Mesenchymal stem cell (in vitro differentiated cells and primary cell): ENCODE measurements around the gene IL11.

ENCODE experiments used
- DNase-seq: peaks from one replicate; pipeline ENCODE4 v3.0.0-alpha.2; 2013
- H2AFZ ChIP-seq: one replicate; pipeline ENCODE4 v1.6.1; 2013; ENCODE audit warnings: low read depth, mild to moderate bottlenecking, control low read depth, inconsistent platforms, low read length, moderate library complexity
- H2AK5ac ChIP-seq: 2 replicates; pipeline ENCODE4 v1.6.1; 2013; ENCODE audit warnings: low read length, moderate library complexity, mild to moderate bottlenecking, inconsistent platforms; ENCODE audit not compliant: severe bottlenecking
- H2BK120ac ChIP-seq: one replicate; pipeline ENCODE4 v1.6.1; 2013; ENCODE audit warnings: low read depth, mild to moderate bottlenecking, inconsistent platforms, low read length, moderate library complexity
- H2BK12ac ChIP-seq, 2 experiments: one replicate each; pipeline ENCODE4 v1.6.1; 2013; ENCODE audit warnings: inconsistent platforms in 2 of 2, low read length in 2 of 2, mild to moderate bottlenecking in 2 of 2, moderate library complexity in 2 of 2, control low read depth in 1 of 2
- H2BK15ac ChIP-seq: one replicate; pipeline ENCODE4 v1.6.1; 2013; ENCODE audit warnings: mild to moderate bottlenecking, low read depth, inconsistent platforms; ENCODE audit not compliant: poor library complexity, severe bottlenecking
- H2BK5ac ChIP-seq: 2 replicates; pipeline ENCODE4 v1.6.1; 2013; ENCODE audit warnings: low read depth, mild to moderate bottlenecking, low read length, control low read depth, inconsistent platforms; ENCODE audit not compliant: poor library complexity, severe bottlenecking
- H3K14ac ChIP-seq, 2 experiments: one replicate each; pipeline ENCODE4 v1.6.1; 2013; ENCODE audit warnings: inconsistent platforms in 2 of 2, low read length in 2 of 2, control low read depth in 1 of 2, mild to moderate bottlenecking in 1 of 2, moderate library complexity in 1 of 2
- H3K18ac ChIP-seq, 2 experiments: one replicate each; pipeline ENCODE4 v1.6.1; 2013; ENCODE audit warnings: inconsistent platforms in 2 of 2, low read length in 2 of 2, control low read depth in 1 of 2, low read depth in 1 of 2, mild to moderate bottlenecking in 1 of 2
- H3K23ac ChIP-seq, 2 experiments: one replicate each; pipeline ENCODE4 v1.6.1; 2013; ENCODE audit warnings: inconsistent platforms in 2 of 2, low read length in 2 of 2, mild to moderate bottlenecking in 2 of 2, moderate library complexity in 2 of 2, control low read depth in 1 of 2
- H3K27ac ChIP-seq: 2 replicates; pipeline ENCODE4 v1.5.1; 2013; ENCODE audit warnings: mild to moderate bottlenecking, moderate library complexity, low read length, control low read depth, inconsistent platforms; ENCODE audit not compliant: poor library complexity, severe bottlenecking
- H3K27me3 ChIP-seq, 2 experiments: 2 replicates each; pipeline versions ENCODE4 v1.6.1 to v1.7.0; 2013; ENCODE audit warnings: low read length in 2 of 2, mild to moderate bottlenecking in 2 of 2, moderate library complexity in 2 of 2, control low read depth in 1 of 2, inconsistent platforms in 1 of 2; ENCODE audit not compliant: control insufficient read depth in 1 of 2, insufficient read depth in 1 of 2
- H3K36me3 ChIP-seq, 2 experiments: 2 replicates each; pipeline versions ENCODE4 v1.6.1 to v1.7.0; 2013; ENCODE audit warnings: low read length in 2 of 2, control low read depth in 1 of 2, inconsistent platforms in 1 of 2, low read depth in 1 of 2, mild to moderate bottlenecking in 1 of 2; ENCODE audit not compliant: insufficient read depth in 2 of 2, control insufficient read depth in 1 of 2
- H3K4ac ChIP-seq, 2 experiments: one replicate each; pipeline ENCODE4 v1.6.1; 2013; ENCODE audit warnings: inconsistent platforms in 2 of 2, low read length in 2 of 2, mild to moderate bottlenecking in 2 of 2, moderate library complexity in 2 of 2, control low read depth in 1 of 2, low read depth in 1 of 2
- H3K4me1 ChIP-seq: 2 replicates; pipeline ENCODE4 v1.6.1; 2013; ENCODE audit warnings: low read depth, low read length, control low read depth; ENCODE audit not compliant: control insufficient read depth, insufficient read depth
- H3K4me2 ChIP-seq: 2 replicates; pipeline ENCODE4 v1.6.1; 2013; ENCODE audit warnings: low read length, mild to moderate bottlenecking, inconsistent platforms; ENCODE audit not compliant: poor library complexity, severe bottlenecking
- H3K4me3 ChIP-seq, 2 experiments: 2 replicates each; pipeline versions ENCODE4 v1.5.1 to v1.7.0; 2013; ENCODE audit warnings: low read length in 2 of 2, mild to moderate bottlenecking in 2 of 2, control low read depth in 1 of 2, low read depth in 1 of 2; ENCODE audit not compliant: insufficient read depth in 1 of 2
- H3K79me1 ChIP-seq: replicated peaks from 2 replicates; pipeline ENCODE4 v1.6.1; 2013; ENCODE audit warnings: mild to moderate bottlenecking, control low read depth, low read length, inconsistent platforms; ENCODE audit not compliant: poor library complexity, severe bottlenecking
- H3K9ac ChIP-seq: 2 replicates; pipeline ENCODE4 v1.7.0; 2013; ENCODE audit warnings: mild to moderate bottlenecking, low read length, moderate library complexity
- H3K9me3 ChIP-seq: 2 replicates; pipeline ENCODE4 v1.7.0; 2013; ENCODE audit warnings: mild to moderate bottlenecking, low read length; ENCODE audit not compliant: control insufficient read depth
- H4K8ac ChIP-seq: one replicate; pipeline ENCODE4 v1.6.1; 2013; ENCODE audit warnings: inconsistent platforms, mild to moderate bottlenecking, low read length, moderate library complexity
- H4K91ac ChIP-seq: one replicate; pipeline ENCODE4 v1.6.1; 2013; ENCODE audit warnings: mild to moderate bottlenecking, low read length, inconsistent platforms
- WGBS: methylation state at CpG from one replicate; pipeline ENCODE4 v1.1.7; 2013; ENCODE audit warnings: mixed read lengths; 5-methylcytosine and 5-hydroxymethylcytosine counted together

Gene IL11

DNA sequence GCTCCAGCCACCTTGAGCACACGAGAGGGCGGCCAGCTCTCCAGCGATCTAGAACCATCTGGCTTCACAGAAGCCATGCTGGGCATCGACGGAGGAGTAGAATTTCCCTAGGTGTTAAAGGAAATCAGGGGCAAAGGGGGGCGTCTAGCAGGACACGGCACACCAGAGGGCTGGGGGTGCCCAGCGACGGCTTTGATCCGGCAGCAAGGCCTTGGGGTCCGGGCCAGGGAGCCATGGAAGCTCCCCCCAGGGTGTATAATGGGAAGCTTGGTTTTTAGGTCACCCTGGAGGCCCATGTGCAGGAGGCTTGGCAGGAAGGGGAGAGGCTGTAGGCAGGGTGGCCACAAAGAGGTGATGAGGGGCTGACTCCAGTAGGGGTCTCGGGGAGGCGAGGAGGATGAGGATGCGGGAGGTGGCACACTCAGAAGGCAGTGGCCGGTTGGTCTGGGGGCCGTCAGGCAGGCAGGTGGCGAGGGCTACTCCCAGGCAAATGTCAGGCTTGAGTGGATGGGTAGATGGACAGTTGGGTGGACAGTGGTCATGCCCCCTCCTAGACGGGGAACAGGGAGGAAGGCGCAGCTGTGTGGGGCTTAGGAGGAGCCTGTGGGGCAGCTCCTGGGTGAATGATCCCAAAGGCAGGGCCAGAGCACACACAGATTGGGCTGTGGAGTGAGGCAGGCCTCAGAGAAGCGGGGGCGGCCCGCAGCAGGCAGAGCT lies 25.0 kb downstream of the IL11 start:
- DNase-seq = no peak
- H2AFZ ChIP-seq = no peak overlapping the region
- WGBS = 91% methylated on average over 22 of the region's 22 CpGs

GRCh38 chr19:55344444-55344843 lies 25.8 kb downstream of the IL11 start:
- no peaks in the 10 kb centered on the region for H3K27me3 ChIP-seq
- H2BK12ac ChIP-seq = no peak overlapping the region
- H2BK15ac ChIP-seq = no peak overlapping the region
- H2BK120ac ChIP-seq = no peak overlapping the region
- H3K9me3 ChIP-seq = no peaks in the 10 kb centered on the region
- H3K4me2 ChIP-seq = no peak overlapping the region
- no peak overlapping the region for H4K91ac ChIP-seq
- peak overlapping the region; percentile 35 for H4K8ac ChIP-seq
- H3K4ac ChIP-seq = no peak overlapping the region
- no peak overlapping the region for H3K4me3 ChIP-seq
- 92% methylated on average over 9 of the region's 9 CpGs for WGBS
- peaks cover 14% of the 10 kb centered on the region for H3K79me1 ChIP-seq
- H3K9ac ChIP-seq = no peak overlapping the region
- no peak overlapping the region for H3K23ac ChIP-seq
- no peak overlapping the region for H2AK5ac ChIP-seq
- no peak for DNase-seq
- H2AFZ ChIP-seq = no peak overlapping the region
- H3K4me1 ChIP-seq = peaks cover 48% of the 10 kb centered on the region
- no peak overlapping the region for H3K18ac ChIP-seq
- no peak overlapping the region for H3K14ac ChIP-seq
- no peak overlapping the region for H3K27ac ChIP-seq
- H3K36me3 ChIP-seq = peaks cover 16 to 66% of the 10 kb centered on the region in 2 experiments
- no peak overlapping the region for H2BK5ac ChIP-seq

More for the DNA sequence above, 25.0 kb downstream of the IL11 start:
- Histone ChIP-seq H3K79me1 (peaks cover 12% of the 10 kb centered on the region), H3K9ac (peak overlapping the region; percentile 38), H3K4me1 (peaks cover 46% of the 10 kb centered on the region), H2BK15ac (no peak overlapping the region), H3K4me3 (no peak overlapping the region), H3K9me3 (no peaks in the 10 kb centered on the region), H4K8ac (peak overlapping the region; percentile 15), H3K23ac (no peak overlapping the region), H3K14ac (no peak overlapping the region), H3K27ac (no peak overlapping the region), H3K27me3 (peaks cover 0 to 2% of the 10 kb centered on the region in 2 experiments), H3K36me3 (peaks cover 16 to 66% of the 10 kb centered on the region in 2 experiments), H4K91ac (peak overlapping the region; percentile 40), H2BK12ac (no peak overlapping the region), H3K18ac (no peak overlapping the region), H2AK5ac (no peak overlapping the region), H3K4ac (no peak overlapping the region), H2BK120ac (no peak overlapping the region), H2BK5ac (no peak overlapping the region), H3K4me2 (no peak overlapping the region)

GRCh38 chr19:55341595-55342531 lies 28.4 kb downstream of the IL11 start:
- H3K9ac ChIP-seq = no peak overlapping the region
- H3K4me1 ChIP-seq = peaks cover 47% of the 10 kb centered on the region
- H3K27ac ChIP-seq = no peak overlapping the region
- no peak overlapping the region for H3K4ac ChIP-seq
- no peaks in the 10 kb centered on the region for H3K9me3 ChIP-seq
- no peak overlapping the region for H2BK120ac ChIP-seq
- no peak overlapping the region for H3K23ac ChIP-seq
- peak overlapping the region in 1 of 2 experiments; percentile 68 for H3K4me3 ChIP-seq
- DNase-seq = peak; percentile 30
- no peak overlapping the region for H2BK12ac ChIP-seq
- peaks cover 14% of the 10 kb centered on the region for H3K79me1 ChIP-seq
- no peak overlapping the region for H4K8ac ChIP-seq
- peaks cover 0 to 5% of the 10 kb centered on the region in 2 experiments for H3K27me3 ChIP-seq
- peak overlapping the region; percentile 36 for H3K4me2 ChIP-seq
- no peak overlapping the region for H3K14ac ChIP-seq
- no peak overlapping the region for H2AFZ ChIP-seq
- no peak overlapping the region for H3K18ac ChIP-seq
- no peak overlapping the region for H2BK5ac ChIP-seq
- H2AK5ac ChIP-seq = no peak overlapping the region
- peak overlapping the region; percentile 58 for H4K91ac ChIP-seq
- WGBS = 92% methylated on average over 48 of the region's 50 CpGs
- peaks cover 16 to 52% of the 10 kb centered on the region in 2 experiments for H3K36me3 ChIP-seq
- H2BK15ac ChIP-seq = peak overlapping the region; percentile 41

DNA sequence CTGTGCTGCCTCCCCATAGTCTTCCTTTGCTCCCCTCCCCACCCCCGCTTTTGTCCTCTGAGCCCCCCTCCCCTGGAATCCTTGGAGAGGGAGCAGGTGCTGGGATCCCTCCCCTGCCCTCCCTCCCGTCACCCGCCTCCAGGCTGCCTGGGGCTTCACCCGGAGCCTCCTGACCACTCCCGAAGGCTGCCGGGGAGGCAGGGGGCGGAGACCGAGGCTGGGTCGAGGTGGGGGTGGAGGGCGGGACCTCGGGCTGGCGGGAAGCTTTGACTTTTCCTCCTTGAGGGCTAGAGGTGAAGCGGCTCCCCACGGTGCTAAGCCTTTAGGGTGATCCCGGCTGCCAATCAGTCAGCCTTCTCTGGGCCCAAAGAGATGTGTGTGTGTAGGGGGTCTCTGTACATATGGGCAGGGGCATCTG lies 29.1 kb downstream of the IL11 start:
- no peak overlapping the region for H3K27ac ChIP-seq
- peaks cover 47% of the 10 kb centered on the region for H3K4me1 ChIP-seq
- H3K4me3 ChIP-seq = peak overlapping the region in 1 of 2 experiments; percentile 93
- H3K79me1 ChIP-seq = peaks cover 14% of the 10 kb centered on the region
- H3K9ac ChIP-seq = peak overlapping the region; percentile 93
- DNase-seq = peak; percentile 65
- no peak overlapping the region for H3K23ac ChIP-seq
- no peak overlapping the region for H3K18ac ChIP-seq
- H3K4me2 ChIP-seq = peak overlapping the region; percentile 98
- peaks cover 16 to 45% of the 10 kb centered on the region in 2 experiments for H3K36me3 ChIP-seq
- no peak overlapping the region for H2BK15ac ChIP-seq
- no peak overlapping the region for H2BK120ac ChIP-seq
- no peak overlapping the region for H2AFZ ChIP-seq
- H4K8ac ChIP-seq = no peak overlapping the region
- H3K9me3 ChIP-seq = no peaks in the 10 kb centered on the region
- H2AK5ac ChIP-seq = no peak overlapping the region
- H3K27me3 ChIP-seq = peaks cover 0 to 9% of the 10 kb centered on the region in 2 experiments
- H2BK5ac ChIP-seq = no peak overlapping the region
- WGBS = 6% methylated on average over 13 of the region's 15 CpGs
- no peak overlapping the region for H3K14ac ChIP-seq
- H3K4ac ChIP-seq = no peak overlapping the region
- H4K91ac ChIP-seq = no peak overlapping the region
- no peak overlapping the region for H2BK12ac ChIP-seq
